Stimulated activated CD8-positive, alpha-beta memory T cell treated with anti-CD3 and anti-CD28 coated beads, Interleukin-4, amount 100 ng/mL, for 1 hour (primary cell): Measurements from ENCODE around the gene QSER1.
"Not testable (repeated sequence)": the region's sequence is repeated elsewhere in the genome, so short reads cannot be mapped to it uniquely, and the experiment has no call there.

Source experiments
- DNase-seq, 2 donors: peaks; one replicate each; pipeline ENCODE4 v3.0.0-alpha.2; 2020; ENCODE audit warnings: low read depth in 2 of 2, low spot score in 1 of 2

QSER1 gene

DNA sequence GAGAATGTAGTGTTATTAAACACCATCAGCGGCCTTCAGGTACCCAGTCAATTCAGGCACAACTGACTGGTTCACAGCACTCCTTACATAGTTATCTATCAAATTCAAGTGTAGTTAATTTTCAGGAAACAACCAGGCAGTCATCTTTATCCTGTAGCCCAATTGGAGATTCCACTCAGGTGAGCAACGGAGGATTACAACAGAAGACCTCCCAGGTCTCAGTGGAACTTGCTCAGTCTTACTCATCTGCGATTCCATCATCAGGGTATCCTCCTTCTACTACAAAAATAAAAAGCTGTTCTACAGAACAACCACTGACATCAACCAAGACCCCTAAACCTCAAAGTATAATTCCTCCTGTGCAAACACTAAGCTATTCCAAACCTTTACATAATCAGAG is 39.6 kb downstream of the QSER1 start:
- no peak for DNase-seq

DNA sequence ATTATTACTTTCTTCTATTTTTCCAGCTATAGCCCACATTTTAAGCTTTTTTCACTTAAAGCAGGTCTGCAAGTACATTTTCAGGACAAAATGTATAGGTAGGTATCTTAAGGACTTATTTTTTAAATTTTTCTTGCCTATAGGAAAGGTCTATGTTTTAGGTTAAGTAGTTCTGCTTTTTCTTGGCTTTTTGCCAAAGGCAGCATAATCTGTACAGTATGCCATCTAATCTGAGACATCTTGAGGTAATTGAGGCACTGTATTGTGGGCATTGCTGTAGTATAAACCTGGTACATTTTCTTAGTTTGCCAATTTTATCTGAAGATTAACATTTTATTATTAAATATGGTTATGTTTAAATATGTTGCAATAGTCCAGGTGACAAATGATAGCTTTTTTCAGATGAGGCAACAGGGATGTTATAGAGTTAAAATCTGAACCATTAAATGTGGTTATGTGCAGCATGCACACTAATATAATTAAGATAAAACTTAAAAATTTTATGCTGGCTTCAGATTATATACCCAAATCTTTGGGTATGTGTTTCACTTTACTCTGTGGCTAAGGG is 42.9 kb downstream of the QSER1 start:
- DNase-seq: no peak

DNA sequence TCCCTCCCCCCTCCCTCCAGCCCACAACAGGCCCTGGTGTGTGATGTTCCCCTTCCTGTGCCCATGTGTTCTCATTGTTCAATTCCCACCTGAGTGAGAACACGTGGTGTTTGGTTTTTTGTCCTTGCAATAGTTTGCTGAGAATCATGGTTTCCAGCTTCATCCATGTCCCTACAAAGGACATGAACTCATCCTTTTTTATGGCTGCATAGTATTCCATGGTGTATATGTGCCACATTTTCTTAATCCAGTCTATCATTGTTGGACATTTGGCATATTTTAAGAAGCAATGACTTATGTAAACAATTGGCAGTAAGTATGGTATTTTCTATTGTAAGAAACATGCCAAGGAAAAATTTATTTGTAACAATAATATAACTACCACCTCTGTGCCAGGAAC is 43.6 kb downstream of the QSER1 start:
- DNase-seq: not testable (repeated sequence)

DNA sequence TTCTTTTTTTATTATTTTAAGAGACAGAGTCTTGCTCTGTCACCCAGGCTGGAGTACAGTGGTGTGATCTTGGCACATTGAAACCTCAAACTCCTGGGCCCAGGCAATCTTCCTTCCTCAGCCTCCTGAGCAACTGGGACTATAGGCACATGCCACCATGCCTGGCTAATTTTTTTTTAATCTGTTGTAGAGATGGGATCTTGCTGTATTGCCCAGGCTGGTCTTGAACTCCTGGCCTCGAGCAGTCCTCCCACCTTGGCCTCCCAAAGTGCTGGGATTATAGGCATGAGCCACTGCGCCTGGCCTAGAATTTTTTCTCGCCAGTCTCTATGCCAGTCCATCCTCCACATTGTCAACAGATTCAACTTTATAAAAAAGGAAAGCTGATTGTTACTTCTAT is 44.7 kb downstream of the QSER1 start:
- DNase-seq: not testable (repeated sequence)

DNA sequence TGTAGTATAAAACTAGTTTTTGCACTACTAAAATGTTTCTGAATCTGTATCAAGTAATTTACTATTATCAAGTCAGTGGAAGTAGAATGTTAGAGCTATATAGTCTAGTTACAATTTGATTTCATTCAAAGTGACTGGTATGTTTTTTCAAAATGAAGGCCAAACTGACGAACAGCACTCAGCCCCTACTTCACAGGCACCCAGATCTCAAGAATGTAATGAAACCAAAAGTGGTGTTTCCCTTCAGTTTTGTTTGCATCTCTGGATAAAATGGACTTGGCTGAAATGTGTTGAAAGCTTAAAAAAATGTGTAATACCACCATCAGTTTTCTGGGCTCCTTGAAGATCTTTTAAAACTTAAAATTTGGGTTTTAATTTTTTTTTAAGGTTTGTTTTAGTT is 46.4 kb downstream of the QSER1 start:
- no peak for DNase-seq

DNA sequence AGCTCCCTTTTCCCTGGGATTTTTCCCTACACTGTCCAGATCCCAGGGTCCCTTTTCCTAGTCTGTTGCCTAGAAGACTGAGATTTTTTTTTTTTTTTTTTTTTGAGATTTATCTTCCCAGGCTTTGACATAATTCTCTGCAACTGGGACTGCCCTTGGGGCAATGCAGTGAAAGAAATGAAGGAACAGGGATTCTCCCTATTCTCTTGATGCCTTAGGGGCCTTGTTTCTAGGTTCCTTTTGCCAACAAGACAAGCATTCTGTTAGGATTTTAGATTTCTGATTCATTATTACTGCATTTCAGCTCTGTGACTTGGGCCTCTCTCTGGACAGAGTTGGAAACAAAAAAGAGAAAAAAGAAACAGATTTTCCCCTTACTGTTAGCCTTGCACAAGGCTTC is 47.3 kb downstream of the QSER1 start:
- no peak for DNase-seq

DNA sequence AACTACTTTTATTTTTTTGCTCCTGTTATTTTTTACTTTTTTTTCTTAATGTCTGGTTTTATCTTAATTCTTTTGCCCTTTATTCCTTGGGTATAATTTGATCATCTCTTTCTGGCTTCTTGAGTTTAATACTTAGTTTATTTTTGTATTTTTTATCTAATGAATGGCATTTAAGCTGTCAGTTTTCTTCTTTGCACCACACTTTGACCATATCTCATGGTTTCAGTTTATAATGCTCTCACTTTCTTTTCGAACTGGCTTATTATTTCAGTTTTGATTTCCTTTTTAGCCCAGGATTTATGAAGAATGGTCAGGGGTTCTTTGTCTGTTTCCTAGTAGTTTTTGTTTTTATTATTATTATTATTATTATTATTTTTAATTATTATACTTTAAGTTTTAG is 48.3 kb downstream of the QSER1 start:
- DNase-seq: no peak

DNA sequence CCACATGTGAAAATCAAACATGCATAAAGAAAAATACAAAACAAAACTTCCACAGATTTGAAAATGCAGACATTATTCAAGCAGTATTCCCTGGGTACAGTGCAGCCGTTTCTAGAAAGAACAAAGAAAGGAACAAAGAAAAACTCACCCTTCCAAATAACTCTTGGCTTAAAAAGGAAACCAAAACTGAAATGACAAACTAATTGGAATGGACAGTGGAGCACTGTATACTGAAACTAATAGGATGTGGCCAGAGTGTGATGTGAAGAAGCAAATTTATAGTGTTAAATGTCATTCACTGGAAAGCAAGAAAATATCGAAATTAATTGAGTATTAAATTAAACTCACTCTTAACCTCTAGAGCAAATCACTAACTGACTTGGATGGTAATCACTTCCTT is 55.4 kb downstream of the QSER1 start:
- no peak for DNase-seq

DNA sequence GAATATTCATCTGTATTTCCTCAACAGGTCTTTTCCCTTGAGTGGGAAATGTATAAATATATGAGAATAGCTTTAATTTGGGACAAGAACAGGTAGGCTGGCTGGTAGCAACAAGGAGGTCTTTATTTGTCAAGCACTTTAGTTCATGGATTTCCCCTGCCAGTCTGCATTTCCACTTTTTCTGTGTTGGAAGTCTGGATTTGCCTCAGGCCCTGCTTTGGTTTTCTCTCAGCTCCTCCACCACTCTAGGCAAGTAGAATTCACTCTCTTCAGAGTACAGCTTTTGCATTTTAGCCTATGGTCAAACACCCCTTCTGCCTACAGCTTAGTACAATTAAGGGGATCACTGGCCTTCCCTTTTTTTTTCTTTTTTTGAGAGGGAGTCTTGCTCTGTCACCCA is 57.1 kb downstream of the QSER1 start:
- DNase-seq: no peak

DNA sequence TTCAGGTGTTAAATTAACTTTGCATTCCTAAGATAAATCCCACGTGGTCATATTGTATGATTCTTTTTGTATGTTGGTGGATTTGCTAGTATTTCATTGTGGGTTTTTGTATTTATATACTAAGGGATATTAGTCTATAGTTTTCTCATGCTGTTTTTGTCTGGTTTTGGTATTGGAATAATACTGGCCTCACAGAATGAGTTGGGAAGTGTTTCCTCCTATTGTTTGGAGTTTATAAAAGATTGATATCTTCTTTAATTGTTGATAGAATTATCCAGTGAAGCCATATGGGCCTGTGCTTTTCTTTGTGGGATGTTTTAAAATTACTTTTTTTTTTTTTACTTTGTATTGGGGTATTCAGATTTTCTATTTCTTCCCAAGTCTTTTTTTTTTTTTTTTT is 59.8 kb downstream of the QSER1 start:
- no peak for DNase-seq

DNA sequence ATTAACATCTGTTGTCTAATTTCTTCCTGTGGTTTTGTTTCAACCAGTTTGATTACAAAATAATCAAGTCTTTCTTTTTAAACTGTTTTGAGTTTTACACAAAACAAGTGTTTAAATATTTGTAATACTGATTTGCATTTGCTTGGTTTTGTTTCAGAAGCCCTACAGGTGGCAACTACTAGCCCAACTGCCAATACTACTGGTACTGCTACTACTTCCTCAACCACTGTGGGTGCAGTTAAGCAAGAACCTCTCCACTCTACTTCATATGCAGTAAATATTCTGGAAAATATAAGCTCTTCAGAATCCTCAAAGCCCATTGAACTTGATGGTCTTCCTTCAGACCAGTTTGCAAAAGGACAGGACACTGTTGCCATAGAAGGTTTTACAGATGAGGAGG is 61.1 kb downstream of the QSER1 start:
- no peak for DNase-seq

DNA sequence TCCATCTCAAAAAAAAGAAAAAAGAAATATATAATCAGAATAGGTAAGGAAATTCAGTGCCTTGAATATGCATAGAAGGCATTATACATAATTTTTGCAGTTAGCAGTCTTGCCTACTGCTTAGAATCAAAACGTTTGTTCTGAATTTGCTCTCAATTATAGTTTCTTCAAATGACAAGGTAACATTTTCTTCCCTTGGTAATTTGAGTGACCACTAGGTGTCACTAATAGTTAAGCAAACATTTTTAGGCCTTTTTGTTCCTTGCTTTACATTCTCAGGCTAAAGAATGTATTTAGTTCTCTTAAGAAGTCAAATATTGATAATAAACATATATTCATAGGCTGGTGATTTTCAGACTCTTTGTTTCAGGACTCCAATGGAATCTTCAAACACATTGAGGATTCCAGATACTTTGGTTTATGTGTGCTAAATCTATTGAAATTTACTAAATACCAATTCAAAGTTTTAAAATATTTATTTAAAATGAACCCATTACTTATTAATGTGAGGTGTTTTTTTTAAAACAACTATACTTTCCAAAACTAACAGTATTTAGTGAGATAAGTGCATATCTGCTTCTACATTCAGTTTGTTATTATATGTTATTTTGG is 68.0 kb downstream of the QSER1 start:
- no peak for DNase-seq

DNA sequence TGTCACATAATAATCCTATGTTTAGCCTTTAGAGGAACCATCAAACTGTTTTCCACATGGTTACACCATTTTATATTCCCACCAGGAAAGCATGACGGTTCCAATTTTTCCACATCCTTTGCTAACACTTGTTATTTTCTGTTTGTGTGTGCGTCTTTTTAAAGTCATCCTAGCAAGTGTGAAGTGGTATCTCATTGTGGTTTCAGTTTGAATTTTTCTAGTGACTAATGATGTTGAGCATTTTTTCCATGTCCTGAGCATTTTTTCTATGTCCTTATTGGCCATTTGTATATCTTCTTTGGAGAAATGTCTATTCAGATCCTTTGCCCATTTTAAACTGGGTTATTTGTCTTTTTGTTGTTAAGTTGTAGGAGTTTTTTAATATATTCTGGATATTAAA is 69.4 kb downstream of the QSER1 start:
- DNase-seq: no peak

DNA sequence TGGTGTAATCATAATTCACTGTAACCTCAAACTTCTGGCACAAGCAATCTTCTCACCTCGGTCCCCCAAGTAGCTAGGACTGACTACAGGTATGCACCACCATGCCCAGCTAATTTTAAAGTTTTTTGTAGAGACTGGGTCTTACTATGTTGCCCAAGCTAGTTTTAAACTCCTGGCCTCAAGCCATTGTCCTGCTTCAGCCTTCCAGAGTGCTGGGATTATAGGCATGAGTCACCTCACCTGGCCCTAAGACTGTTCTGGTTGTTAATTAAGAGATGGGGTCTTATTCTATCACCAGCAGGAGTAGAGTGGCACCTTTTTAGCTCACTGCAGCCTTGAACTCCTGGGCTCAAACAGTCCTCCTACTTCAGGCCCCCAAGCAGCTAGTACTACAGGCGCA is 71.1 kb downstream of the QSER1 start:
- no peak for DNase-seq

DNA sequence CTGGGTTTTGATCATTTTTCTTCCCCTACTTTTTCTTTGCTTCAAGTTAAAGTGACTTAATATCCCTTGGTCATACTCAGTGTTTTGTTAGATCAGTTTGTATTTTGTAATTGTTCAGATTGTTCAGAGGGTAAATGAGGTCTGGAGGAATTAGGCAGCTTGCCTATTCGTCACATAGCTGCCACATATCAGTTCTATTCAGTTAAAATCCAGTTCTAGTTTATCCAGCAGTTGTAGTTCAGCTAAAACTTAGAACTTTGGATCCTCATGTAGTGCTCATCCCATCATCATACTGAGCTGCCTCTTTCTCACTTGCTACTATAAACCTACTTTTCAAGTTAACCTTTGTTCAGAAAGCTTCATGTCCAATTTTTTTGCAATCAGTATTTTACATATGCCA is 75.9 kb downstream of the QSER1 start:
- no peak for DNase-seq

DNA sequence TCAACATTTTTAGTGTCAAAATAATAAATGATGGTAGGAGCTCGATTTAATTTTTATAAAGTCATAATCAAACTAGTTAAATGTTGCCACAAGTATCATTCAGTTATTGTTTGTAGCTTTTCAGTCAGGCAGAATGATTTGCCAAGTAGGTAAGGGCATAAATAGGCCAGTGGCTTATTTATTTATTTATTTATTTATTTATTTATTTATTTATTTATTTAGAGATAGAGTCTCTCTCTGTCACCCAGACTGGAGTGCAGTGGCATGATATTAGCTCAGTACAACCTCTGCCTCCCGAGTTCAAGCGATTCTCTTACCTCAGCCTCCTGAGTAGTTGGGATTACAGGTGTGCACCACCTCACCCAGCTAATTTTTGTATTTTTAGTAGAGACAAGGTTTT is 79.6 kb downstream of the QSER1 start:
- DNase-seq: not testable (repeated sequence)

DNA sequence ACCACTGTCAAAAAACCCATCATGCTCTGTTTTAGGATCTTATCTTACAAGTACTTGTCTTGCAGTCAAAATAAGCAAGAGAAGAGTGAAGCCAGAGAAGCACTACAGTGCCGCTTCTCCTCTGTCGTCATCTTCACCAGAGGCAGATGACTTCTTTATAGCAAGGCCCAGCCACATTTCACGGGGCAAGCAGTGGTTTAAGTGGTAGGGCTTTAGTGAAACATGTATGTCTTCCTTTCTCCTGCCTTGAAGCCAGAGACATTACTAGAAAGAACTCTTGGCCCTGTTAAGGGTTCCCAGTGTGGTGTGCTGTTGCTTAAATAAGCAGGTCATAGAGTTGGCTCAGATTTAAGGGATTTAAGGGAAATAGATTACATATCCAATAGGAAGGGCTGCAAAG is 80.2 kb downstream of the QSER1 start:
- DNase-seq: no peak

DNA sequence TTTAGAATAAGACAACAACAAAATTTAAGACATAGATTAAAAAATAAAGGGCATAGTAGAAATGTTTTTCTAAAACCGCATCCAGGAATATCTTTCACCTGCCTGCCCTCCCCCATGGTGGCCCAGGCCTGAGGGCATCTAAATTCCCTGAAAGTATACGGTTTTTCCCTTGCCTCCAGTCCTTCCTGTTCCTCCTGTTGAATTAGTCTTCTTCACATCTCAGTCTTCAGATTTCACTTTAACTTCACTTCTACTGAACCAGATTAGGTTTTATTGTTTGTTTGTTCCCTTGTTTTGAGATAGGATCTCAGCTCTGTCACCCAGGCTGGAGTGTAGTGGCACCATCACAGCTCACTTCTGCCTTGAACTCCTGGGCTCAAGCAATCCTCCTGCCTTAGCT is 90.0 kb downstream of the QSER1 start:
- DNase-seq: no peak

DNA sequence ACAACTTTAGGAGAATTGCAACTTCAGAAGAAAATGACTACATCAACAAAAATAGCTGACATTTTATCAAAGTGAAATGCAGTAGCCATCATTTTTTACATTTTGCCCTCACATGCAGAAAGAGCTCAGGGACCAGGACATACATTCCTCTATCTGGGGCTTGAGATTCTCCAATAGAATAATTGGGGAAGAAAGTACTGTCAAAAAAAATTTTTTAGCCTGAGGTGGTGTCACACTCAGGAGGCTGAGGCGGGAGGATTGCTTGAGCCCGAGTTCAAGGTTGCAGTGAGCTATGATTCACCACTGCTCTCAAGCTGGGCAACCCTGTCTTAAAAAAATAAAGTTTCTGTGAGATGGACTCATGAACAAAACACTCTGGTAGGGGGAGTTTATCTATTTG is 90.9 kb downstream of the QSER1 start:
- DNase-seq: no peak

DNA sequence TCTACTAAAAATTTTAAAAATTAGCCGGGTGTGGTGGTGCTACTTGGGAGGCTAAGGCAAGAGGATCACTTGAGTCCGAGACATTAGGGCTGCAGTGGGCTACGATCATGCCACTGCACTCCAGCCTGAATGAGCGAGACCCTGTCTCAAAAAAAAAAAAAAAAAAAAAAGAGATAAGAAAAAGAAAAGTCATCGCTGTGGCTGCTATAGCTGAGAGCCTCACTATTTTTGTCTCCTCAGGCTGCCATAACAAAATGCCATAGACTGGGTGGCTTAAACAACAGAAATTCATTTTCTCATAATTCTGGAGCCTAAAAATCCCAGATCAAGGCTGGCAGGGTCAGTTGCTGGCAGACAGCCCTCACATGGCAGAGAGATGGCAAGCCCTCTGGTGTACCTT is 93.0 kb downstream of the QSER1 start:
- DNase-seq: no peak

DNA sequence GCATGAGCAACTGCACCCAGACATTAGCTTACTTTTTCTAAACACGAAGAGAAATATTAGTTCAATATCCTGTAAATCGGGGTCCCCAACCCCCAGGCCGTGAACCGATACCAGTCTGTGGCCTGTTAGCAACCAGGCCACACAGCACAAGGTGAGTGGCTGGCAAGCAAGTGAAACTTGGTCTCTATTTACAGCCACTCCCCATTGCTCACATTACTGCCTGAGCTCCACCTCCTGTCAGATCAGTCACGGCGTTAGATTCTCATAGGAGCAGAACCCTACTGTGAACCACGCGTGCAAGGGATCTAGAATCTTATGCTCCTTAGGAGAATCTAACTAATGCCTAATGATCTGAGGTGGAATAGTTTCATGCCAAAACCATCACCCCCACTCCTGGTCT is 95.2 kb downstream of the QSER1 start:
- no peak for DNase-seq

DNA sequence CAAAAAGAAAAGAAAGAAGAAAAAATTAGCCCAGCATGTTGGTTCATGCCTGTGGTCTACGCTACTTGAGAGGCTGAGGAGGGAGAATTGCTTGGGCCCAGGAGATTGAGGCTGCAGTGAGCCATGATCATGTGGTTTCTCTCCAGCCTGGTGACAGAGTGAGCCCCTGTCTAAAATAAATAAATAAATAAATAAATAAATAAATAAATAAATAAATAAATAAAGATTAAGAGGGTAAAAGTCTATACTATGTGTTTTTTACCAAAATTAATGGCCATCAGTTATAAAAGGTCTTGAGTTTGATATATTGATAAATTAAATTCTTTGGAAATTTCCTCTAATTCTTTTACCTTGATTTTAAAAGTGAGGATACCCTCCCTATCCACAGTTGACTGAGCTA is 97.9 kb downstream of the QSER1 start:
- DNase-seq: no peak

DNA sequence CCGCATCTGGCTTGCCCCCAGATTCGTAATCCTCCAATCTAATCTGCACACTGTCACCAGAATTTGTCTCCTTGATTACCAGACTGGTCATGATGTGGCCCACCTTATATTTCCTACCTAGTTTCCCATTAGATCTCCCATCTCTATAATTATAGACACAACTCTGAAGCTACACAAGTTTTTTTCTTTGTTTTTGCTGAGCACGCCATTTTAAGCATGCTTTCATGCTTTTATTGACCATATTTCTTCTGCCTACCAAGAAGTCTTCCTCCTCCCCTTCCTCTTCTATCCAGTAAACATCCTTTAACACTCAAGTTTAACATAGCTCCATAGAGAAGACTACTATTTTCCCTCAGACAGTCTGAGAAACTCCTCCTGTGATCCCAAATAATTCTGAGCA is 98.8 kb downstream of the QSER1 start:
- no peak for DNase-seq

DNA sequence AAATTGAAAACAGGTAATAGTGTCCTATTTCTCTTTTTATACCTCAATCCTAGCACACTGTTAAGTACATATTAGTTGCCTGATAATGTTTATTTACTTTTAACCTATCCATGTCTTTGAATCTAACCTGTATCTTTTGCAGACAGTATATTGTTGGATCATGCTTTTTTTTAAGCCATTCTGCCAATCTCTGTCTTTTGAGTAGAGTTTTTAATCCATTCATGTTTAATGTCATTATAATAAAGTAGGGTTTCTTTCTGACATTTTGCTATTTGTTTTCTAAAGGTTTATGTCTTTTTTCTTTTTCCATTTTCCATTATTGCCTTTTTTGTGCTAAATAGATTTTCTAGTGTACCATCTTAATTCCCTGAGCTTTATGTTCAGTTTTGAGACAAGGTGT is 99.3 kb downstream of the QSER1 start:
- no peak for DNase-seq
